Fibroblast of lung (primary cell): Measurements from ENCODE around the gene IRF2BPL. TPM values are rescaled to one million over a fixed set of nuclear protein-coding genes. Genes with fewer than 3 reads are reported as not detected.

ENCODE experiments used
- DNase-seq, 2 donors: peaks; one replicate each; pipeline versions ENCODE4 v3.0.0 to v3.0.0-alpha.2; 2010; ENCODE audit warnings: low read depth in 2 of 2
- H2AFZ ChIP-seq: 2 replicates; pipeline ENCODE4 v1.5.1; 2012; ENCODE audit warnings: low read length, control low read depth, inconsistent platforms
- H3K27ac ChIP-seq: 2 replicates; pipeline ENCODE4 v1.5.1; 2011; ENCODE audit warnings: low read length, control low read depth; ENCODE audit not compliant: insufficient read depth
- H3K27me3 ChIP-seq: 2 replicates; pipeline ENCODE4 v1.5.1; 2011; ENCODE audit warnings: mild to moderate bottlenecking, low read length; ENCODE audit not compliant: control insufficient read depth, insufficient read depth
- H3K36me3 ChIP-seq: 2 replicates; pipeline ENCODE4 v1.5.1; 2011; ENCODE audit warnings: low read length; ENCODE audit not compliant: control insufficient read depth, insufficient read depth
- H3K4me1 ChIP-seq: 2 replicates; pipeline ENCODE4 v1.5.1; 2011; ENCODE audit warnings: low read length; ENCODE audit not compliant: control insufficient read depth, insufficient read depth; ENCODE audit errors: extremely low read depth
- H3K4me2 ChIP-seq: 2 replicates; pipeline ENCODE4 v1.5.1; 2011; ENCODE audit warnings: low read length, control low read depth; ENCODE audit not compliant: insufficient read depth; ENCODE audit errors: extremely low read depth
- H3K4me3 ChIP-seq, 4 experiments: fragments of 200-600 bp in 1 of 4; sonication (generic) in 1 of 4; replicated peaks in 1 of 4; 2 replicates each; pipeline ENCODE4 v1.5.1; 2011 to 2016; ENCODE audit warnings: low read length in 4 of 4, low read depth in 3 of 4, mild to moderate bottlenecking in 3 of 4, control low read depth in 2 of 4, inconsistent platforms in 1 of 4, mixed read lengths in 1 of 4; ENCODE audit not compliant: insufficient read depth in 1 of 4; ENCODE audit errors: control extremely low read depth in 1 of 4
- H3K79me2 ChIP-seq: 2 replicates; pipeline ENCODE4 v1.5.1; 2012; ENCODE audit warnings: mild to moderate bottlenecking, low read length, inconsistent platforms; ENCODE audit not compliant: control insufficient read depth, insufficient read depth
- H3K9ac ChIP-seq: 2 replicates; pipeline ENCODE4 v1.5.1; 2011; ENCODE audit warnings: mild to moderate bottlenecking, low read length, control low read depth; ENCODE audit not compliant: insufficient read depth
- H3K9me3 ChIP-seq: 2 replicates; pipeline ENCODE4 v1.5.1; 2012; ENCODE audit warnings: low read depth, low read length; ENCODE audit not compliant: control insufficient read depth, insufficient read depth
- H4K20me1 ChIP-seq: 2 replicates; pipeline ENCODE4 v1.5.1; 2011; ENCODE audit warnings: low read length; ENCODE audit not compliant: control insufficient read depth, insufficient read depth; ENCODE audit errors: extremely low read depth
- CTCF ChIP-seq, 2 donors: IDR thresholded peaks in 1 of 2; conservative IDR thresholded peaks in 1 of 2; 1 replicate in 1 of 2; 2 replicates in 1 of 2; pipeline ENCODE4 v1.5.1; 2011 to 2012; ENCODE audit warnings: low read length in 2 of 2, control low read depth in 1 of 2, inconsistent platforms in 1 of 2, low read depth in 1 of 2, mild to moderate bottlenecking in 1 of 2
- EZH2 ChIP-seq: IDR thresholded peaks from 2 replicates; pipeline ENCODE4 v1.5.1; 2012; ENCODE audit warnings: low read length, control low read depth, mild to moderate bottlenecking; ENCODE audit errors: missing control alignments
- polyA plus RNA-seq, 2 donors: library from polyadenylated mRNA; depleted of rRNA in 1 of 2; stranded (reverse) in 1 of 2; unstranded in 1 of 2; fragments of >200 nt; gene quantifications; 2 replicates each; pipeline ENCODE4 v1.2.1, GENCODE V29; 2011 to 2012; ENCODE audit warnings: missing spikeins in 1 of 2
- total RNA-seq: library from RNA; depleted of rRNA; stranded (reverse); fragments of >200 nt; gene quantifications from 2 replicates; pipeline ENCODE4 v1.2.1, GENCODE V29; 2014

Gene IRF2BPL
- total and polyA plus RNA-seq, 2 donors (not counting 1 experiment from before 2014, with no cell fraction given), result 9.8 to 45.9 TPM

GRCh38 chr14:77074969-77075368 is 46.5 kb upstream of the IRF2BPL start:
- H3K9me3 ChIP-seq, result no peaks in the 10 kb centered on the region

GRCh38 chr14:77071938-77072388 is 43.5 kb upstream of the IRF2BPL start:
- DNase-seq, result peak; percentile 19 to 61
- H3K4me3 ChIP-seq, result no peak overlapping the region
- no peaks in the 10 kb centered on the region for H3K79me2 ChIP-seq
- H3K4me1 ChIP-seq, result no peaks in the 10 kb centered on the region
- no peaks in the 10 kb centered on the region for H4K20me1 ChIP-seq
- H3K9ac ChIP-seq, result no peak overlapping the region
- no peak overlapping the region for H3K4me2 ChIP-seq
- H2AFZ ChIP-seq, result no peak overlapping the region
- TF ChIP-seq CTCF (conservative IDR thresholded peaks at IDR 0.05 in 1 of 2, IDR thresholded peaks at IDR 0.05 in 1 of 2; ENCODE audit: low read depth in 1 of 2, low read length in 2 of 2) (no peak), EZH2 (no peak)
- H3K27me3 ChIP-seq, result no peaks in the 10 kb centered on the region
- H3K27ac ChIP-seq, result no peak overlapping the region
- no peaks in the 10 kb centered on the region for H3K36me3 ChIP-seq
- H3K9me3 ChIP-seq, result no peaks in the 10 kb centered on the region

More at GRCh38 chr14:77074969-77075368, 46.5 kb upstream of the IRF2BPL start:
- Histone ChIP-seq H3K27me3 (peaks cover 2% of the 10 kb centered on the region), H2AFZ (no peak overlapping the region), H3K36me3 (no peaks in the 10 kb centered on the region), H3K4me3 (no peak overlapping the region), H3K4me1 (no peaks in the 10 kb centered on the region), H3K9ac (no peak overlapping the region), H4K20me1 (no peaks in the 10 kb centered on the region), H3K4me2 (no peak overlapping the region), H3K27ac (no peak overlapping the region), H3K79me2 (no peaks in the 10 kb centered on the region)
- TF ChIP-seq EZH2 (no peak), CTCF (conservative IDR thresholded peaks at IDR 0.05 in 1 of 2, IDR thresholded peaks at IDR 0.05 in 1 of 2; ENCODE audit: low read depth in 1 of 2, low read length in 2 of 2) (no peak)
- no peak for DNase-seq

- Histone ChIP-seq H3K36me3 (no peaks in the 10 kb centered on the region), H2AFZ (no peak overlapping the region), H4K20me1 (no peaks in the 10 kb centered on the region), H3K4me3 (no peak overlapping the region), H3K9ac (no peak overlapping the region), H3K9me3 (no peaks in the 10 kb centered on the region), H3K4me2 (no peak overlapping the region), H3K27me3 (no peaks in the 10 kb centered on the region), H3K79me2 (no peaks in the 10 kb centered on the region), H3K4me1 (no peaks in the 10 kb centered on the region), H3K27ac (no peak overlapping the region)
- DNase-seq, result no peak
- no peak for TF ChIP-seq CTCF (conservative IDR thresholded peaks at IDR 0.05 in 1 of 2, IDR thresholded peaks at IDR 0.05 in 1 of 2; ENCODE audit: low read depth in 1 of 2, low read length in 2 of 2)
Measured at GRCh38 chr14:77069551-77069950, 41.0 kb upstream of the IRF2BPL start.
